Endometrial microvascular endothelial cells (primary cell): ENCODE measurements around the gene DHX58. TPM values are rescaled to one million over a fixed set of nuclear protein-coding genes. Genes with fewer than 3 reads are reported as not detected.

ENCODE experiments used
- in situ Hi-C: cut with HindIII; loops from 2 replicates; pipeline ENCODE4 v1.10.0; 2017; ENCODE audit warnings: low sequenced_read_pairs, low pct_unique_long_range_greater_than_20kb; ENCODE audit errors: inconsistent ontology term
- total RNA-seq: library from RNA; depleted of rRNA; stranded (reverse); fragments of >200 nt; gene quantifications from one replicate; pipeline ENCODE4 v1.2.3, GENCODE V29; 2015; ENCODE audit errors: inconsistent ontology term

The DHX58 gene
- total RNA-seq, 1 donor from 2014 or later: 7.1 TPM

DNA sequence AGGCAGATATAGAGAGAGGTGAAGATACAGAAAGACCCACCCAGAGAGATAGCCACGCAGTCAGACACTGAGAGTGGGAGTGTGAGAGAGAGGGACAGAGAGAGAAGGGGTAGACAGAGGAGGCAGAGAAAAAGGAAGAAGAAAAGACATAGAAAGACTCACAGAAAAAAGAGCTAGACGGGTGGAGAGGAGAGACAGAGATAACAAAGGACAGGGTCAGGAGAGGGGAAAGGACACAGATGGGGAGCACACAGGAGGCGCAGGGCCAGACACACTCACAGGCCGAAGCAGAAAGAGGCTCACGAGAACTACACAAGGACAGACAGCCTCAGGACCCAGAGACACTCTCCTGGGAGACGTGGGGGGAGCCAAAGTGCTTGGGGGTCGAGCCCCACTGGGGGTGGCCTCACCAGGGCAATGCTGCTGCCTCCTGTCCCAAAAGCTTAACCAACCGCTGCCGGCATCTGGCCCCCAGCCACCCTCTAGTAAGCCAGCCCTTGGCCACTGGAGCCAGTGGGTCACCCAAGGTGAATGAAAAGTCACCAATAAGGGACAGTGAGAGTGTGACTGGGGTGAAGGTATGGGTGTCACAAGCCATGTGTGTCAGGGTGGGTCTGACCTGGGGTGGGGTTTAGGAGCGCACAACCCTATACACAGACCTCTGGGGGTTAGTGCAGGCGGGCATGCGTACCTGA, 18.0 kb downstream of the DHX58 start:
- in situ Hi-C loops: no loop called here

DNA sequence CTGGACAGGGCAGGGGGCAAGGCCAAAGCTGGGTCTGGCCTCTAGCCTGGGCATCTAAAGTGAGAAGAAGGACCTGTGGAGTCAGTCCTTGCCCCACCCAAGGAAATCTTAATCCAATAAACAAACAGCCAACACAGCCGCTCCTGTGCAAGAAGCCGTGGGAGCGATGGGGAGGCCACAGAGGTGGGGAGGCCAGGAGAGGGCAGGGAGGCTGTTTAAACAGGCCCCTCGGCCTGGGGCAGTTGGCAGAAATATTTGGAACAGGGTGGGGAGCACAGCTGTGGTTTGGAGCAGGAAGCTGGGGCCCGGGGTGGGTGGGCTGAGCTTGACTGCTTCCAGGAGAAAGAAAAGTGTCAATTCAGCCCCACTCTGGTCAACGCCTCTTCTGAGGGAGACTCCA, 19.6 kb downstream of the DHX58 start:
- in situ Hi-C loops: no loop called here

DNA sequence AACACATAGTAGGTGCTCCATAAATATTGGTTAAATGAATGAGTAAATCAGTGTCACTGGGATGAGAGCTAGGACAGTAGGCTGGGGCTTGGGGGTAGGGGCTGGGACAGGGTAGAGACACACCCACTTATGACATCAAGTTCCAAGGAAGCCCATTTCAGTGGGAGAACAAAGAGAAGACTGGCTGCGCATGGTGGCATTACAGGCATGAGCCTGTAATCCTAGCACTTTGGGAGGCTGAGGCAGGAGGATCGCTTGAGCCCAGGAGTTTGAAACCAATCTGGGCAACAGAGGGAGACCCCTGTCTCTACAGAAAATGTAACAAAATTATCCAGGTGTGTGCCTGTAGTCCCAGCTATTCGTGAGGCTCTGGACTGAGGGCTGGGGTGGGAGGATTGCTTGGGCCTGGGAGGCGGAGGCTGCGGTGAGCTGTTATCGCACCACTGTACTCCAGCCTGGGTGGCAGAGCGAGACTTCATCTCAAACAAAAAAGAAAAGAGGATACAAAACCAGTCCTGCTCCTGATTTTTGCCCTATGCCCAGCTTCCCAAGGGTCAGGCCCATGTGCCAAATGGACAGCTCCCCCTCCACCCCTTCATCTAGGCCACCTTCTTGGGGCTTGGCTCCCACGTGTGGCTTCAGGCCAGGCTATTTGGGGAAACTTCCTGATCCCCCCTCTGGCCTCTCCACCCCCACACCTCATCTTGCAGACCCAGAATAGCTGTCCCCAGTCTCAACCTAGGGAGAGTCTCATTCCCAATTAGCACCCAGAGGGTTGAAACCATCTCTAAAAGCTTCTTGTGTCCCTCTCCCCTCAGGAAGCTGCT, 21.3 kb downstream of the DHX58 start:
- in situ Hi-C loops: no loop called here

DNA sequence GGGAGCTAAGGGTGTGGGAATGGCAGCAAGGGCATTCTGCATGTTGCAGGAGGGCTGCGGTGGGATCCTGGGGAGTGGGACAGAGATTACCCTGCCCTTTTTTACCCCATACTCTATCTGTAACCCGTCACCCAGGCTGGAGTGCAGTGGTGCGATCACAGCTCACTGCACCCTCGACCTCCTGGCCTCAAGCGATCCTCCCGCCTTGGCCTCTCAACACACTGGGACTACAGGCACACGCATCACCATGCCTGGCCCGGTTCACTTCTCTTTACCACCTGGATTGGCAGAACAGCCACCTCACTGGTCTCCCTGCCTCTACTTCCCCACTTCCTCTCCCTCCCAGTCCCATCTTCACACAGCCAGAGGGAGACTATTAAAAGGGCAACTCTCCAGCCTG, 23.8 kb downstream of the DHX58 start:
- in situ Hi-C loops: no loop called here

DNA sequence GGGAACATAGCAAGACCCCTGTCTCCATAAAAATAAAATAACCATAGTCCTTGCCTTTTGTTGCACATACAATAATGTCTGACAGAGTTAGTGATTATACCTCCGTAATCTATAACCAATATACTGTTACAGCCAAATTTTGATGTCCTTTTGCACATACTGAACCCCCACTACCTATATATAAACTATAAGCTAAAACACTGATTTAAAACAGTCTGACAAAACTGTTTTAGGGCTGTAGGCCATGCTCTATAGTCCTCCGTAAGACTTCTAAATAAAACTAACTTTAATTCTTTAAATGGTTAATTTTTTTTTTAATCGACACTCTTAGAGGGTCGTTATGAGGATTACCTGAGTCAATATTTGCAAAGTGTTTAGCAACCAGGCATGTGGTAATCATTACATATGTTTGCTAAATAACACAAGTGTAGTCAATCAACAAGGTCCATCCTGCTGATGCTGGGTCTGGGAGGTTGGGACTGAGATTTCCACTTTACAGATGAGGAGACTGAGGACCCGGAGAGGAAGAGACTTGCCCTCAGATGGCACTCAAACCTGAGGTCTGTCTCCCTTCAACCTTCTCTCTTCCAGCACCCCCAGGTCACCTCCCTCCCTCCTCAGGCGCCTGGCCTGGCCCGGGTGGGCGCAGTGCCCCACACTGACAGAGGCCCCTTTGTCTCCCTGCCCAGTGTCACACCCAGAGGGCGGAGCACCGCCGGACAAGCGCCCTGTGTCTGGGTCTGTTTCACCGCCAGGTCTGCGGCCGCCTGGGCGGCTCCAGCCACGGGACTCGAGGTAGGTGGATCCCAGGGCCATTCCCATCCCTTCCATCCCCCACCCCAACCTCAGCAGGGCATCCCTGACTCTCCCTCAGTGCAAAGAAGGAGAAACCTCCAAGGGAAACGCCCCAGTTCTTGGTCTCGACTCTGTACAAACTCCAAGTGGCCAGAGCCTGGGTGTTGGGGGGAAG, 24.5 kb downstream of the DHX58 start:
- in situ Hi-C loops: no loop called here

DNA sequence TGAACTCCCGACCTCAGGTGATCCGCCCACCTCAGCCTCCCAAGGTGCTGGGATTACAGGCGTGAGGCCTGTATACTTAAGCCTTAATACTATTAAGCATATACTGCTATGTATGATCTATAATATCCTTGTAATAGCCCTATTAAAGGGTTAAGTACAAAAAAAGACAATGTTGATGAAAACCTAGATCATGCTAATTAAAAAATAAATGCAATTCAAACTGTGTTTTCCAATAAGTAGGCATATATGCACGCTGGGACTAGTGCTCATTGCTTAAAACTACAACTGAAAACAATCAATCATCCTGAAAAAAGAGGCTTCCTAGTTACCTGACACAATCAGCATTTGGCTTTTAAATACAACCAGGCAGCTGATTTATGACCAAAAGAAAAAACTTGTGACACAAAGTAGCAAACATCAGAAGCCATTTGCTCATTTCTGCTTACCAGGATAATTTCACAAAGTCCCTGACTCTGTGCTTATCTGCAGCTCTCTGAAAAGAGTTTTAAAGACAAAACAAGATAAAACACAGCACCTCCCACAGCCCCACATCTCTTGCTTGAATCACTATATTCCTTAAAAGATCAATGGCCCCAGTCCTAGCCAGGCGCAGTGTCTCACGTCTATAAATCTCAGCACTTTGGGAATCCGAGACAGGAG, 25.3 kb downstream of the DHX58 start:
- in situ Hi-C loops: no loop called here

DNA sequence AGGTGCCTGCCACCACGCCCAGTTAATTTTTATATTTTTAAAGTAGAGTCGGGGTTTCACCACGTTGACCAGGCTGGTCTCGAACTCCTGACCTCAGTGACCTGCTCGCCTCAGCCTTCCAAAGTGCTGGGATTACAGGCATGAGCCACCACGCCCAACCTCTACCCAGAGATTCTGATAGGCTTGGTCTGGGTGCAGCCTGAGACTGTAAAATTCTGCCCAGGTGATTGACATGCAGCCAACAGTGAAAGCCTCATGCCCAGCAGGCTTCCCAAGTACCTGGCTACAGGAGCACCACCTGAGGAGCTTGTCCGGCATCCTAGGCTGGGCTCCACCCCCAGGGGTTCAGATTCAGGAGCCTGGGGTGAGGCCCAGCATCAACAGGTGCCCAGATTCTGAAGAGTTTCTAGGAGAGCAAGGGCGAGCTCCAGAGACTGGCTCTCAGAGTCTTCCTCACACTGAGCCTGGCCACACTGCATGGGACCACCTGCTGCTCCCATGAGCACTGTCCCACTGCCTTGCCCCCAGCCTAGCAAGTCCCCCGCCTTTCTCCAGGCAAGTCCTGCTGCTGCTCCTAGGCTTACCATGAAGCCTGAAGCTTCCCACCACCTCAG, 30.9 kb downstream of the DHX58 start:
- in situ Hi-C loops: no loop called here

DNA sequence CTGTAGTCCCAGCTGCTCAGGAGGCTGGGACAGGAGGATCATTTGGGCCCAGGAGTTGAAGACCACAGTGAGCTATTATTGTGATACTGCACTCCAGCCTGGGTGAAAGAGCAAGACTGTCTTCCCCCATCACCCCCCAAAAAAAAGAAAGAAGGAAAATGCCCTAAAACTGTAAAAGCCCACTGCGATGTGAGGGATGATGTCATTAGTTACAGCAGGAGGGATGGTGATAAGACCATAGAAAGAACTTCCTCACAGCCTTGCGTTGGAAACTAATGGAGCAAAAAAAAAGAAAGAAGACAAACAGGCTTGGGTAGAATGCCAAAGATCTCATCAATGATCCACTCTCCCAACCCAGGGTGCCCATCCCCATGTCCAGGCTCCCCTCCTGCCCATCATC, 33.0 kb downstream of the DHX58 start:
- in situ Hi-C loops: no loop called here

DNA sequence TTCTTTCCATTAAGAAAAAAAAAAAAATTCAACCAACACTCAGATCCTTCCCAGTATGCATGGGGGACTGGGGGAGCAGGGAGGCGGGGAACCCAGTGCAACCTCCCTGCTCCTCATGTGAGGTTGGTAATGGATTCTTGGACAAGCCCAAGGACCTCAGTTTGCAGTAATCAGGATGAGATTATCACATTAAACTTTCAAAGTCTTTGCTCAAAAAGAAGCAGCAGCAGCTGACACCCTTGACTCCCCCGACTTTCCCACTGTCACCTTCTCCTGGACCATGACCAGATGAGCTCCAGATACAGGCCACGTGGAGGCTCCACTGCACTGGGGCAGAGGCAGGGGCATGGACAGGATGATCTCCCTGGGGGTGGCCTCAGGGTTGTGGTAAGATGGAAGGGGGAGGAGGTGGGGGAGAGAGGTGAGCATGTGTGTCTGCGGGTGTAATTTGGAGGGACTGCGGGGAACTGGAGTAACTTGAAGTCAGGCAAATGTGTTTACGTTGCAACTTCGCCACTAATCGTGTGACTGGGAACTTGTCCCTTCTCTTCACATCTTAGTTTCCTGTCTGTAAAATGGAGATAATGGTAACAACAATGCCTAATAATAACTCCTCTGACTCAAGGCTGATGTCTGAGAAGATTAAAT, 34.0 kb downstream of the DHX58 start:
- in situ Hi-C loops: no loop called here

DNA sequence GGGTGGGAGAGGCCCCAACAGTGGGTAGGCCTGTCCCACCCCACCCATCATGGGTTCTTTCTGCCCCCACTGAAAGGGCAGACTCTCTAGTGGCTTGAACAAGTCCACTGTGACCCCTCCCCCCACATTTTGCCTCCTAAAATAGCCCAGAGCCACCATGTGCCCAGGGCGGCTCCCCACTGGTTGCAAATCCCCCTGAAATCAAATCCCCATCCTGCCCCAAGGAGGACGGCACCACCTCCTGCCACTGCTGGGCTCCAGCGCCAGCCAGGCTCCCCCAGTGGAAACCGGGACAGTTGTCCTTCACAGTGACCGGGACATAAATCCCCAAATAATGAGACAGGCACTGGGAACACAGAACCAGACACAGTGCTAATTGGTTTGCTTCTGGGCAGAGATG, 34.8 kb downstream of the DHX58 start:
- in situ Hi-C loops: no loop called here

DNA sequence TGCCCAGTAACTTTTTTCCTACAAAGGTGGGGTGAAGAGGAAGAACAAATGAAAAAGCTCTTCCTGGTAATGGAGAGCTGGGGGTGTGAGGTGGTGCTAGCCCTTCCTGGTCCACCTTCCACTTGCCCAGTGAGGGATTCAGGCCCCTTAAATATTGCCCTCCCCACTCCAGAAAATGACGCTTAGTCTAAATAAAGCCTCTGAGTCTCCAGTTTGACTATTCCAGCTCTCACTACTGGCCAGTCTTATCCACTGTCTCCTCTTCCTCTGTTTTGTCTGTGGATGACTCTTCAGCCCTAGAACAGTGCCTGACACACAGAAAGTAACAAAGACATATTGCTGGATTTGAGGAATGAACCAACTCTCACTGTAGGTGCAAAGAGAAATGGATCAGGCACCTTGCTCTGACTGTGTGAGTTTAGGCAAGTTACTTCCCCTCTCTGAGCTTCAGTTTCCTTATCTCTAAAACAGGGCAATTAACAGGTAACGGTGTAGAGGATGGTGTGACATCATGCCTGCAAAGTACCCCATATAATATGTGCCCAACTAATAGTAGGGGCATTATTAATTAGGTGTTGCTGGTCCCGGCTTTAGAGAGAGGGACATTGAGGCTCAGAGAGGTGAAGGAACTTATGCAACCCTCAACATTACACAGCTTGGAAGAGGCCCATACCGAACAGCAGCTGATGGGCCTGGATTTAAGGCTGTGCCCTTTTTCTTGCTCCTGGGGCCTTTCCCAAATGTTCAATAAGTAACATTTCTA, 35.5 kb downstream of the DHX58 start:
- in situ Hi-C loops: no loop called here

DNA sequence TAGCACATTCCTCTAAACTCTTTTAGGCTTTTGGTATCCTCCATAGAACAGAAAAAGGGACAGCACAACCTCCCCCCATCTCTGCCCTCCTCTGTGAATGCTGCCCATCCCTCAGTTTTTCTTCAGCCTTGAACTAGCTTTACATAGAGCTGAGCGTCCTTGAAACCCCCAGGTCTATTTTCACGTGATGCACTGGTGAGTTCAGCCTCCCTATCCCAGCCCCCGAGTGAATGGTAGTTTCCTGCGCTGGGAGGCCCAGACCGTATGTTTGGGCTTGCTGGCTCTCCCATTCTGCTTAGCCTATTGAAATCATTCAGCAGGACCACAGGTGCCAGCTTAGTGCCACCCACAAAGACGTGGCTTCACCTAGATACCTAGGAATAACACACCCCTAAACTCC, 36.7 kb downstream of the DHX58 start:
- in situ Hi-C loops: no loop called here

DNA sequence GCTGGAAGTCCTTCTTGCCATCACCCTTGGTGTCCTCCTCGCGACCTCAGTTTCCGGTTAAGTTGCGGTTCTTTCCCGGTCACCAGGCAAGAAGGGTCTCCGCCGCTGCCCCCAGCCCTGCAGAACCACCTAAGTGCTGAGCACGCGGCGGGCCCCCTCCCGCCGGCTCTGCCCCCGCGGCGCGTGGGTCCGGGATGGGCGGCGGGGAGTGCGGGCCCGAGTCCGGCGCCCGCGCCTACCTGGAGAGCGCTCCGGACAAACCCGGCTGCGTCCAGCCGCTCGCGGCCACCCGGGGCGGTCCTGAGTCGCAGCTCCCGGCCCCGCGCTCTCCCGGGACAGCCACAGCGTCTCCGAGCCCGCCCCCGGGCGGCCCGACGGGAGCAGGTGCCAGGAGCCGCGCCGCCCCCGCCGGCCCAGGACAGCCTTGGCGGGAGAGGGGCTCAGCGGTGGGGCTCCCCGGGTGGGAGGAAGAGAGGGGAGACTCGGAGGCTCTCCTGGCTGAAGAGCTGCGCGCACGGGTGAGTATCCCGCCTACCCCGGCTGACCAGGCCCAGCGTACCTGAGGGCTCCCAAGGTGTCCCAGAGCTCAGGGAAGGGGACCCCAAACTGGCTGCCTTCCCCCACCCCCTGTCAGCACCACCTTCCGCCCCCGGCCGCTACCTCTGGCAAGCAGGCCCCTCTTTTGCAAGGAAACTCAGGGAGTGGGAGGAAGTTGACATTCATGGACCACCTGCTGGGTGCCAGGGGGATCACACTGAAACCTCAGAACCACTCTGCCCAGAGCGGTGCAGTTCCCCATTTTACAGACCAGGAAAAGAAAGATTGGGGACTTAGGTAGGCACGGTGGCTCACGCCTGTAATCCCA, 40.0 kb downstream of the DHX58 start:
- in situ Hi-C loops: no loop called here

DNA sequence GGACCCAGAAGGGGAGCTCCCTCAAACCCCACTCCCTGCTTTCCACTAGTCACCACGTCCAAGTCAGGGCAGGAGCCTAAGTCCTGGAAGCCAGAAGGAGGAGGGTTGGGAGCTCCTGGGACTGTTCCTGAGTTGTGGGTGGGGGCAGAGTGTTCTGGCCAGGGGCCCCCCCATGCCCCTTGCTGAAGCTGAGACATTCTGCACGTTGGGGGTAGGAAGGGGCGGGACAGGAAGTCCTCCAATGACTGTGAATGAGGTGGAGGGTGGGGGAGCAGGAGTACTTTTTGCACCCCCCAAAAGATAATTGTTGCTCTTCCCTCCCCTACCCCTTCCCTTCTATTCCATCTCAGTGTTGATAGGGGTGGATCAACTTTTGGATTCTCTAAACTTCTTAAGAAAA, 40.7 kb downstream of the DHX58 start:
- in situ Hi-C loops: no loop called here

DNA sequence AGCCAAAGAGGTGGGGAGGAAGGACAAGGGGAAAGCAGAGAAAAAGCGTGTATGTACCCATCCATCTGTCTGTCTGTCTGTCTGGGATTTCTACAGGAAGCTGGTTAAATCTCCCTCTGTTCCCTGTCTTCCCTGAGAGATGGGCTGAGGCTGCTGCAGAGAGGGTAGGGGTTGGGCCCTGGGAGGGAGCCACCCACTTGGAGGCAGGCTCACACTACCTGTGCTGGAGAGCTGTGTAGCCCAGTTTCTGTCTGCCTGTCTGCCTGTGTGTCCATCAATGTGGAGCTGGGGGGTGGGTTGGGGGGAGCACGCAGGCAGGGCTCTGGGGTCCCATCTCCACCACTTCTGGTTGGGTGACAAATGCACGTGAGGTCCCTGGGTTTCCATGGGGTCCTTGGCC, 43.5 kb downstream of the DHX58 start:
- in situ Hi-C loops: no loop called here

DNA sequence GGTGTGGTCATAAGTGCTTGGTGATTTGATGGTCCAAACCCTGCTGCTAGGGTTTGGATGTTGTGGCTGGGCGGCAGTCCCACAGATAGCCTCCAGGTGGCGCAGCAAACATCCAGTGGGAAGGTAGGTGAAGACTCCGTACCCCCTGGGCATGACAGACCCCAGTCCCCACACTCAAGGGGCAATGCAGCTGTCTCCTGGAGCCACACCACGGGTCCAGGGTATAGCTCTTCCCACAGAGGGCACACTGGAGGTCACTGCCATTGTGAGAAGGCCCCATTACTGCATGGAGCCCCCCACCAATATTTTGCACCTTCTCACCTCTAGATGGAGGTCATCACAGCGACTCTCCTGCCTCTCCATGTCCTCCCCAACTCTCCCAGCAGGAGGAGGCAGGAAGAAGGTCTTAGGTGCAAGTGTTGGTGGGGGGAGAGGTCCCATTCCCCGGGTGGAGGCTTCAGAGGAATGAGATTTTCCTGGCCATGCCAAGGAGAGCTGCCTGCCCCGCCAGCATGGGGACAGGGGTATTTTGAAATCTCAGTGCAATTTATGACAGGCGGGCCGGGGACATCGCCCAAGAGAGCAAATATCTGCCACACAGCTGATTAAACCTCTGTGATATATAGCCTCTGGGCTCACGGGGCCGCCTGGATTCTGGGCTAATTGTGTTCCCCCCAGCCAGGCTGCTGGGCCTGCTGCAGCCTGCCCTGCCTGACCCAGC, 45.0 kb downstream of the DHX58 start:
- in situ Hi-C loops: no loop called here
